Stimulated activated CD4-positive, alpha-beta T cell treated with anti-CD3 and anti-CD28 coated beads, Interleukin-1b, Interleukin-23, amount 100 ng/mL, for 24 hours (primary cell): ENCODE results near the gene ALKAL2.
"Not testable (repeated sequence)": the region's sequence is repeated elsewhere in the genome, so short reads cannot be mapped to it uniquely, and the experiment has no call there.

Experiments used
- DNase-seq, 4 experiments: peaks; one replicate each; pipeline ENCODE4 v3.0.0-alpha.2; 2020; ENCODE audit warnings: low read depth in 4 of 4, low spot score in 1 of 4

ALKAL2 gene, protein sequence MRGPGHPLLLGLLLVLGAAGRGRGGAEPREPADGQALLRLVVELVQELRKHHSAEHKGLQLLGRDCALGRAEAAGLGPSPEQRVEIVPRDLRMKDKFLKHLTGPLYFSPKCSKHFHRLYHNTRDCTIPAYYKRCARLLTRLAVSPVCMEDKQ

DNA sequence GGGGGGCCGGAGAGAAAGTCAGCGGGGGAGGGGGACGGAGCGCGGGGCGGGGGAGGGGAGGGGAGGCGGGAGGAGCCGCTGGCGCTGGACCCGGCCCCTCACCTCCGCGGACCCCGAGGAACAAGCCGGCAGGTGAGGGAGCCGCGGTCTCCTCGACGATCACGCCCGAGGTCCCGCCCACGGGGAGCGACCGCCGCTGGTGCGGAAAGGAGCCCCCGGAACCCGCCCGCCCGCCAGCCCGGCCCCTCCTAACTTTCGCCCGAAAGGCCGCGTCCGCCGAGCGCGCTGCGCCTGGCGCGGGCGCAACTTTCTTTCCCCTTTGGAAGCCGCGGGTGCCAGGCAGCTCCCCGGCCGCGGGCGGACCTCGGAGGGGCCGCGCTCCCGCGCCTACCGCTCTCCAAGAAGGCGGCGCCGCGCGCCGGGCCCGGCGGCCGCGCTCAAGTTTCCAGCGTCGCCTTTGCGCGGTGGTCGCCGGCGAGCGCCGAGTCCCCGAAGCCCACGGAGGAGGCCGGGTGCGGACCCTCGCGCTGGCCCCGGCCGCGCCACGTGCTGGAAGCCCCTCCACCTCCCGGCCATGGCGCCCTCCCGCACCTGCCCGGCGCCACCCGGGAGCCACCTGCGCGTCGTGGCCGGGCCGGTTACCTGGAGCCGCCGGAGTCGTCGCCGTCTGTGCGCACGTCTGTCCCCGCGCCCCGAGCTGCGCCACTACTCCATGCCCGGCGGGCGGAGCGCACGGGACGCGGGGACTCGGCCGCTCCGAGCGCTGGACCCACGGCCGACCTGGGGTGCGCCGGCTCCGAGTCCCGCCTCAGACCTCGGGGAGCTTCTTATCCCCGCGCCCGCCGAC lies at the start of gene ALKAL2:
ALKAL2 (minus strand) TSS at position 181 of the 847 bp plus-strand sequence. CDS start 256 bp downstream, outside the sequence.
- no peak for DNase-seq

DNA sequence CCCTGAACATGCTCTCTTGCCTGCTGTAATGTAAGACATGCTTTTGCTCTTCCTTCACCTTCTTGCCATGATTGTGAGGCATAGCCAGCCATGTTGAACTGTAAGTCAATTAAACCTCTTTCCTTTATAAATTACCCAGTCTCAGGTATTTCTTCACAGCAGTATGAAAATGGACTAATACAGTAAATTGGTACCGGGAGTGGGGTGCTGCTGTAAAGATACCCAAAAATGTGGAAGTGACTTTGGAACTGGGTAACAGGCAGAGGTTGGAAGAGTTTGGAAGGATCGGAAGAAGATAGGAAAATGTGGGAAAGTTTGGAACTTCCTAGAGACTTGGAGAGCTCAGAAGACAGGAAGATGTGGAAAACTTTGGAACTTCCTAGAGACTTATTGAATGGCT lies 49.1 kb upstream of the ALKAL2 start:
- not testable (repeated sequence) for DNase-seq

DNA sequence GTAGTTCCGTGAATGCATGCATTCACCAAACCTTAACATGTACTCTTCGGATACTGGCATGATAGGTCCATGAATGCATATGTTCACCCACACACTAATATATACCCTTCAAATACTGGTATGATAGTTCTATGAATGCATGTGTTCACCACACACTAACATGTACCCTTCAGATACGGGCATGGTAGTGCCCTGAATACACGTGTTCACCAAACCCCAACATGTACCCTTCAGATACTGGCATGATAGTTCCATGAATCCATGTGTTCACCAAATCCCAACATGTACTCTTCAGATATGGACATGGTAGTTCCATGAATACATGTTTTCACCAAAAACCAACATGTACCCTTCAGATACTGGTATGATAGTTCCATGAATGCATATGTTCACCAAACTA lies 48.5 kb upstream of the ALKAL2 start:
- DNase-seq, result no peak

GRCh38 chr2:332592-332991 lies 44.7 kb upstream of the ALKAL2 start:
- no peak for DNase-seq

DNA sequence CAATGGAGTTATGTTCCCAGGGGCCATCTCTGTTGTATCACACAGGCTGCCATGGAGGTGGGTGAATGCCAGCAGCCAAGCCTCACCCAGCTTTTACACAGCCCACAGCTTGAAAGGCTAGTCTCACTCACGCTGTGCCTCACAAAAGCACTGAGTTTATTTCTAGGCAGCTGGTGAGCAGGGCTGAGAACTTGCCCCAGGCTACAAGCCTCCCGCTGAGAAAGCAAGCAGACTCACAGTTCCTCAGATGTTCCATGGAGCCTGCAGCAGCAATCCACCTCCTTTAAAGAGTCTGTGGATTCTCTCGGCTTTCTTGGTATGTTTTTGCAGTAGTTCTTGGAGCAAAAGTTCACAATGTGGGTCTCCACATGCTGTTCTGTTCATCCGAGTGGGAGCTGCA lies 40.9 kb upstream of the ALKAL2 start:
- no peak for DNase-seq

DNA sequence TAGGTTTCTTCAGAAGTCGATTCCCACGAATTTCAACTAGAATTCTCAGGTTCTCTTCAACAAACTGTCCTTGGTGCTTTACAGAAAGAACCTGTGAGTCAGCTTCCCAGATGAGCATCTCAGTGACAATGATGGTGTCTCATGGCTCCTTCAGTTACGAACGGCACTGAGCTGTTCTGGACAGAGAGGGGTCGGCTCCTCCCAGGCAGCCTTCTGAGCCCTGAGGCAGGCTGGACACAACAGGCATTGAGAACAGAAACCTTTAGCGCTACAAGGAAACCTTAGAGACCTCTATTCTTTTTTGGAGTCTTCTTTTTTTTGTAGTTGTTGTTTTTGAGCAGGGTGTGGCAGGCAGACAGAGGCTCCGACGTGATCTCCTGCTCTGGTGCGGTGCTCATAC lies 35.1 kb upstream of the ALKAL2 start:
- no peak for DNase-seq

DNA sequence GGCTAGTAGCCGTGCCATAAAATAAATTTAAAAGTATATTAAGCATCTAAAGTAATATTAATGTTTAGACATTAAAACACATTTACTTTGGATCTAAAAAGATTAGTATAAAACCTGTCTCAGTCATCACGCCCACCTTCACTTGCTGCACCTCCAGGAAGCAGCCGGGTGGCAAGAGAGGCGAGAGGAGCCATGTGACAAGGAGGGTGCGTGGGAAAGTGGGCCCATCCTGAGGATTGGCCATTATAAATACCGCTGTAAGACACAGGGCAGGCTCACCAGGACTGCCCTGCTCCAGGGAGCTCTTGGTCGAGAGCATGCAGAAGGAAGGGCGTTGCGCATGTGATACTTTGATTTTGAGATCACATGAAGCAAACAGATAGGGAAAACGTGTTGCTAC lies 34.4 kb upstream of the ALKAL2 start:
- DNase-seq, result no peak

- DNase-seq, result no peak
Measured at GRCh38 chr2:320561-320960, 32.7 kb upstream of the ALKAL2 start.

DNA sequence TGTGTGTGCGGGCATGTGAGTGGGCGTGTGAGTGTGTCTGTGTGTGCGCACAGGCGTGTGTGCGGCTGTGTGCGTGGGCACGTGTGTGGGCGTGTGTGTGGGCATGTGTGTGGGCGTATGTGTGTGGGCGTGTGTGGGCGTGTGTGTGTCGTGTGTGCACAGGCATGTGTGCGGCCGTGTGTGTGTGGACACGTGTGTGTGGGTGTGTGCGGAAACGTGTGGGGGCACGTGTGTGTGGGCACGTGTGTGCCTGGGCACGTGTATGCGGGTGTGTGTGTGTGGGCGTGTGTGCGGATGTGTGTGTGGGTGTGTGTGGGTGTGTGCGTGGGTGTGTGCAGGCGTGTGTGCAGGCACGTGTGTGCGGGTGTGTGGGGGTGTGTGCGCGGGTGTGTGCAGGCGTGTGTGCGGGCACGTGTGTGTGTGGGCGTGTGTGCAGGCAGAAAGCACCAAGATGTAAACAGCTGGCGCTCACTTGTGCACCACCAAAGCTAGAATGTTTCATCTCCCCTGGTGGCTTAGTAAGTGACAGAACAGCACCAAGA lies 31.2 kb upstream of the ALKAL2 start:
- DNase-seq, result no peak

GRCh38 chr2:317501-318424 lies 29.9 kb upstream of the ALKAL2 start:
- no peak for DNase-seq

DNA sequence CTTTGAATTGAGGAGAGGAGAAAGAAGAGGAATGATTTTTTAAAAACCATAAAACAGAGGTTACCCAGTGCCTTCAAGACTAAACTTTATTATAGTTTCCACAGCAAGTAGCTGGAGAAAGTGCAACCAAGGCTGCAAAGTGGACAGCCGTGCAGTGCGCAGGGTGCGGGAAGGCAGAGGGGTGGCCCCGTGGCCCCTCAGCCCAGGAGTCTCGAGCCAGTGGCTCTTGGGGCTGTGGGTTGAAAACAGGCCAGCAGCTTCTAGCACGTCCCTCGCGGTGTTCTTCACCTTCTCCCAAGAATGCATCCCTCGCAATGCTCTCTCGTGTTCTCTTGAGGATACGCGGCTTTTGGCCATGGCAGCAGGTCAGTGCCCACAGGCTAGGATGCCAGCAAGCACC lies 28.5 kb upstream of the ALKAL2 start:
- no peak for DNase-seq

DNA sequence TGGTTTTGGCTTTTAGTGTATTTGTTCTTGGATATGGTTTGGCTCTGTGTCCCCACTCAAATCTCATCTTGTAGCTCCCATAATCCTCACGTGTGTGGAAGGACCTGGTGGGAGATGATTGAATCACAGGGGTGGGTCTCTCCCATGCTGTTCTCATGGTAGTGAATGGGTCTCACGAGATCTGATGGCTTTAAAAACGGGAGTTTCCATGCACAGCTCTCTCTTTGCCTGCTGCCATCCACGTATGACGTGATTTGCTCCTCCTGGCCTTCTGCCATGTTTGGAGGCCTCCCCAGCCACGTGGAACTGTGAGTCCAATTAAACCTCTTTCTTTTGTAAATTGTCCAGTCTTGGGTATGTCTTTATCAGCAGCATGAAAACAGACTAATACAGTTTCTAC lies 28.0 kb upstream of the ALKAL2 start:
- DNase-seq, result not testable (repeated sequence)

DNA sequence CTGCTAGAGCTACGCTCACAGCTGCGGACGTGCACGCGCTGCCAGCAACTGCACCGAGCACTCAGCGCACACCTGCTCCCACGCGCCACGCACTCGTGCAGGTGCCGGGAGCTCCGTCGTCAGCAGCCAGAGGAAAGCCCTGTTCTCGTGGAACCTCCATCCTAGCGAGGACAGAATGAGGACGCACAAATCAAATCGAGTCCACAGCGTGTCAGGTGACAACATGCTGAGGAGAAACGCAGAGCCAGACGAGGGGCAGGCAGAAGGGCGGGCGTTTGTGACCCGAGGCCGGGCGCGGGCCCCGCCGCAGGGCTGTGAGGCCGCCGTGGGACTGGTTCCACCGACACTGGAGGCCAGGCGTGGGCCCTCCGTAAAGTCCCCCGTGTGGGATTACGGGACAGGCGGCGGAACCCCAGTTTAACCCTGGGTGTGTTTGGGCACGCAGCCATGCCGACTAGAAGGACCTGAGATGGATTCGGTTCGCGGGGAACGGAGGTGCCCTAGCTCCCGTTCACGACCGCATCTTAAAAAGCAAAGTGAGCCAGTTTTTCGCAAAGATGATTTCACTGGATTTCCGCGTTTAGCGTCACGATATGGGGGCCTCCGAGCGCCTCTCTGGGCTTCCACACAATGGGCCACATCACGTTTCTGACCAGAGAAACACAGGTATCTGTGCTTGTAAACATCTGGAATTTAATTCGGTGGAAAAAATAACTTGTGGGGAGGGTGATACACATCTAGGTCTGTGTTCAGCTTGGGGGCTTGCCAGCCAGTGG lies 26.9 kb upstream of the ALKAL2 start:
- no peak for DNase-seq

- no peak for DNase-seq
Measured at GRCh38 chr2:313991-314390, 26.1 kb upstream of the ALKAL2 start.

DNA sequence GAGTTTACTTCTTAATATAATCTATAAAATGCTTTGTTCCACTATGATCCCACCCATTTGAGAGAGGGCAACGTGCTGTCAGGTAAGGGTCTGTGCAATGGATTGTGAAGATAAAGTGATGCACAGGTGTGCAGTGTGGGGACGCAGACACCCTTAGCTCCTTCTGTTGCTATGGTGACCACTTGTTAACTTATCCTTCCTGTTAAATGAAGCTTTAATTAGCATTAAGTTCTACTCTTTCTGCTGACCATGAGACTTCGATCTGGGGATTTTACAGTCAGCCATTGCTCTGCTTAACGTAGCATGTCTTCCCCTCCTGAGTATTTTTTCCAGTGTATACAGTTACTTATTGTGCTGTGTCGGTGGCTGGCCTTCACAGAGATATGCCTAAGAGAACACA lies 23.1 kb upstream of the ALKAL2 start:
- DNase-seq, result no peak

- no peak for DNase-seq
Measured at GRCh38 chr2:309954-310510, 22.1 kb upstream of the ALKAL2 start.

- no peak for DNase-seq
Measured at GRCh38 chr2:309148-309953, 21.5 kb upstream of the ALKAL2 start.

- DNase-seq, result no peak
Measured at GRCh38 chr2:305366-305765, 17.5 kb upstream of the ALKAL2 start.

- no peak for DNase-seq
Measured at GRCh38 chr2:296354-296753, 8.5 kb upstream of the ALKAL2 start.

- no peak for DNase-seq
Measured at GRCh38 chr2:295090-295489, 7.2 kb upstream of the ALKAL2 start.
